ENCODE results near the gene WNT1.

WNT1 gene

DNA sequence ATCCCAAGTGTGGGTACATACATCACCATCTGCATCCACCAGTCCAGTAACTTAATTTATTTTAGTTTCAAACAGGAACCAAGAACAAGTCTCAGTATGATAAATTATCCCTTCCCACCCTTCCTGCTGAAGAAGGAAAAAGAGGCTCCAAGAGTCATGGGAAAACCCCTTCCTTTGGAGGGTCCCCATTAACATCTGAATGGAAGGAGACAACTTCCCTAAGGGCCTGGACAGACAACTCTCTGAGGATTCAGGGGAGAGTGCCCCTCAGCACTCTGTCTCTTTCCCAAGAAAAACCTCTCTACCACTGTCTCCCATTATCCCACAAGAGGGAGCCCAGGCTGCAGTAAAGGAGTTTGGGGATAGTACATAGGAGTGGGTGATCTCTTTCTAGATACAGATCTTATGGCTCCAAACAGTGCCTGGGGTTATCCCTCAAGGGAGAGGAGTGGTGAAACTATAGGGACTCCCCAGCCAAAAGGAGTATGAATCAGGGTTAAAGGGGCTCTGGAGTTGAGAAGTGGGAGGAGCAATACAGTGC, 12.8 kb upstream of the WNT1 start:
- peak; percentile 52 for DNase-seq

GRCh38 chr12:48966177-48966895, 11.8 kb upstream of the WNT1 start:
- no peak for DNase-seq

GRCh38 chr12:48967991-48968390, 10.1 kb upstream of the WNT1 start:
- DNase-seq: no peak

DNA sequence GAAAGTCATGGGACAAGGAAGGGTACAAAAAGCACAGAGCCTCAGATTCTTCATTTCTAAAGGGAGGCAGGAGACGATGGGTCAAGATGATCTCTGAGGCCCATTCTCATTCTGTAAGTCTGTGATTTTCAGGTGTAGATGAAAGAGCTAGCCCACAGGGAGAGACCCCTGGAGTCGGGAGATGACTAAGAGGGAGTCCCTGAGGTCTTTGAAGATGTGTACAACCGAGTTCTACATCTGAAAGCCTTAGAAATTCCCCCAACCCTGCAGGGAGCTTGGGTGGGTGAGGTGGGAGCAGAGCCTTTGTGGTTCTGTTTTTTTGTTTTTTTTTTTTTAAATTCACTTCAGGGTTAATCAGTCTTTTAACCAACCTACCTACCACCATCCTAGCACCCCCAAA, 9.7 kb upstream of the WNT1 start:
- DNase-seq: no peak

- no peak for DNase-seq
These were observed 8.9 kb upstream of the WNT1 start for GRCh38 chr12:48969160-48969771.

DNA sequence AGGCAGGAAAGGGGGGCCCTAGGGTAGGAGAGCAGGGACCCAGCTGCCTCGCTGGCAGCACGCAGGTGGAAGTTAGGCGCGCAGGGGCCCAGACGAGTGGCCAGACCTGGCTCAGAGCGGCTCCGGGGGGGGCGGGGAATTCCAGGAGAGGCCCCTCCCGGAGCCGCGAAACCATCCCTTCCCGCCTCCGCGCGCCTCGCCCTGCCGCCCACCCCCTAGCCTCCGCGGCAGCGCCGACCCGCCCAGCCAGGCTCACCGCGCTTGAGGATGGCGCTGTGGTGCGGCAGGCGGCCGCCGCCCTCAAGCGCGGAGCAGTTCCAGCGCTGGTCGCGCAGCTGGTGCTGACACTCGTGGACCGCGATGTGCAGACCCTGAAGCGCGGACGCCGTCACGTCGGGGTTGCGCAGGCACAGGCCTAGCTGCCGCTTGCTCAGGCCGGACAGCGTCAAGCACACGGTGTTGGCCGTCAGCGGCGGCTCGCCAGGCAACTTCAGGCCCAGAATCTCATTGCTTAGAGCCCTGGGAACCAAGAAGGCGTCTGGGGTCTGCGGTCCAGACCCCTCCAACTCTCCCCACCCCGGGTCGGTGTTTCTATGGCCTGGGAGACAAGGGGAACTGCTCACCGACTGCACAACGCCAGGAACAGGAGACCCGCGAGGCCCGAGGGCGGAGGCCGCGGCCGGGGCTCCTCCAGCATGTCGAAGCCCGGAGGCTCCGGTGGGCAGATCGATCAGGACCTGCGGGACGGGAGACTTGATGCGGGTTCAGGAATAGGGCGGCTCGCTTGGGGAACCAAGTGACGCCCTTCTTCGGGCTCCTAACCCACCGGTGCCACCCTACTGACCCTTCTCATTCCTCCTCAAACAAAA, 8.1 kb upstream of the WNT1 start:
- no peak for DNase-seq

- DNase-seq: no peak
These were observed 7.3 kb upstream of the WNT1 start for GRCh38 chr12:48970702-48971334.

GRCh38 chr12:48972213-48972951, 5.7 kb upstream of the WNT1 start:
- peak; percentile 57 for DNase-seq

DNA sequence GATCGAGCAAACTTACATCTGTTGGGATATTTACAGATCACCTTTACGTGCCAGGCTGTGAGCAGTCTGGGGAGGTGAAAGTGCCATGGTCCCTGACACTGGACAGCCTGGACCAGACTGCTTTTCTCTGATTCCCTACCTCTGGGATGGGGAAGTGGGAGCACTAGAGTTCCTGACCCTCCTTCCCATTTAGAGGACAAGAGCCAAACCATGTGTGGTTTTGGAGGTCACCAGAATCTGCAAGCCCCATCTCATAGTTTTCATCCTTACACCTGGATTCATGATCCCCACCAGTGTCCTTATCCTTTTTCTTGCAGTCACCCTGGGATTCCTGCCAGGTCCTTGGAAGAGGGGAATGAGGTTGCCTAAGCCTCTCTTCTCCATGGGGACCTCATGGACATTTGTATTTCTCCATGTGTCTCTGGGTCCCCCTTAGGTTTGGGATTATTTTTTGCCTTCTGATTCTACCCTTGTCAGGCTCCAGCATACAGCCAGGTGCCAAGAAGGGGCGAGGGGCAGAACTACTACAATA, 5.1 kb upstream of the WNT1 start:
- DNase-seq: no peak

GRCh38 chr12:48973531-48973930, 4.6 kb upstream of the WNT1 start:
- no peak for DNase-seq

GRCh38 chr12:48973941-48974673, 4.0 kb upstream of the WNT1 start:
- DNase-seq: peak; percentile 65

- DNase-seq: no peak
These were observed 536 bp upstream of the WNT1 start for GRCh38 chr12:48977290-48978281.

DNA sequence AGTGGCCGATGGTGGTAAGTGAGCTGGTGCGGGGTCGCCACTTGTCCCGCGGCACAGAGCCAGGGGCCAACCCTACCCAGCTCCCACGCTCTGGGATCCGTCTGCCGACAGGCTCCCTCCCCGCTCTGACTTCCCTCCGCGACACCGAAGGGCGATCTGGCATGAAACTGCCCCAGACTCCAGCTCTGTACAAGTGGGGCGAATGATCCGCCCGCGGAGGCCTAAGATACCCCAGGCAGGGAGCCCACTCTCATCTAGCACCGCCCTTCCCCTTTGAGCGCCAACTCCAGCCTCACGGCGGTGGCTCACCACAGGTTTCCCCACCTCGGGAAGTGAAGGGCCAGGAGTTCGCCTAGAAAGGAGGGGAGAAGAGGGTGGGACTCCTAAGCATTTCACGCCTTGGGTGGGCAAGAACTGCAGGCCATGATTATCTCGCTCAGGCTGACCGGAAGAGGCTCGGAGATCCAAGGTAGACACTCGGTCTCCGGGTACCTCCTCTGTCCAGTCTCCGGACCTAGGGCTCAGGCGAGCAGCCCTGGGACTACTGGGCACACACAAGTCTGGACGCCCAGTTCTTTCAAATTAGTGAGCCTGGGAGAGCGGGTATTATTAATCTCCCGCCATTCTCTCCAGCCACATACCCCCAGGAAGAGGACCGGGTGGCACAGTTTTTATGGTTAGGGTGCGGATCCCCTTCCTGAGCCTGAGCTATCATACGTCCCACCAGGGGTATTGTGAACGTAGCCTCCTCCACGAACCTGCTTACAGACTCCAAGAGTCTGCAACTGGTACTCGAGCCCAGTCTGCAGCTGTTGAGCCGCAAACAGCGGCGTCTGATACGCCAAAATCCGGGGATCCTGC, 849 bp downstream of the WNT1 start:
- DNase-seq: no peak

DNA sequence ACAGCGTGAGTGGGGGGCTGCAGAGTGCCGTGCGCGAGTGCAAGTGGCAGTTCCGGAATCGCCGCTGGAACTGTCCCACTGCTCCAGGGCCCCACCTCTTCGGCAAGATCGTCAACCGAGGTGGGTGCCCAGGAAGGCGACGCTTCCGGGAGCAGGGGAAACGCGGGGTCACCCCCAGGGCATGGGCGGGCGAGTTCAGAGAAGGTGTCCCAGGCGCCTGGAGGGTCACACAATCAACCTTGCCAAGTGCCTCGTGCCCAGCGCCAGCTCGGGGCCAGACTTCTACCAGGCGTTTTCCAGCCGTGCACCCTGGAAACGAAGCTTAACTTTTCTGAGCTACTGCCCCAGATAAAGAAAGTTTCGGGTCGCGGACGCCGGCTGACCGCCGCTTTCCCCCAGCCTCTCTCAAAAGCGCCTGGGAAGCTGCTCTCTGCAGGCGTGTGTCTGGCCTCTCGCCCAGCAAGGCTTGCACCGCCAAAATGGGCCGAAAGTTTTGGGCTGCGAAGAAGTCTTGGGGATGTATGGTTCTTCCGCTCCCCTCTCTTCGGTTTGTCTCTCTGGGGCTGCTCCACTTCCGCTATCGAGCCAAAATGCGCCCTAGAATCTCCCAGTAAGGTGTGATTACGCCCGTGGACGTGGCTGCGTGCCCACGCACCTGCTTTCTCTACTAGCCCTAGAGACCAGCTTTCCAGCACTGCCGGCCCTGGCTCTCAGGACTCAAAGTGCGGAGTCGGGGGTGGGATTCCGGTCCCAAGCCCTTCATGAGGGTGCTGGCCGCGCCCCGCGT, 1.7 kb downstream of the WNT1 start:
- DNase-seq: no peak

DNA sequence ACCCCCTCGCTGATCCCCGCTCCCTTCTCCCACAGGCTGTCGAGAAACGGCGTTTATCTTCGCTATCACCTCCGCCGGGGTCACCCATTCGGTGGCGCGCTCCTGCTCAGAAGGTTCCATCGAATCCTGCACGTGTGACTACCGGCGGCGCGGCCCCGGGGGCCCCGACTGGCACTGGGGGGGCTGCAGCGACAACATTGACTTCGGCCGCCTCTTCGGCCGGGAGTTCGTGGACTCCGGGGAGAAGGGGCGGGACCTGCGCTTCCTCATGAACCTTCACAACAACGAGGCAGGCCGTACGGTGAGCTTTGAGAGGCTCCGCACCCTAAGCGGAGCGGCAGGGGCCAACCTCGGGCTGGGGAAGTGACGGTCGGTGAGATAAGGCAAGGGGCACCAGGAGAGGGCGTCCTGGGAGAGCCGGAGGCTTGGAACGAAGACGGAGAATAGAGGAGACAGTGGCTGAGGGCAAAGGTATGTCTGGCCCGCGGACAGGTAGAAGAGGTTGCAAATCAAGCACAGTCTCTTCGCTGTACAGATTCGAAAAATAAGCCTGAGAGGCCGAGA, 2.3 kb downstream of the WNT1 start:
- no peak for DNase-seq

DNA sequence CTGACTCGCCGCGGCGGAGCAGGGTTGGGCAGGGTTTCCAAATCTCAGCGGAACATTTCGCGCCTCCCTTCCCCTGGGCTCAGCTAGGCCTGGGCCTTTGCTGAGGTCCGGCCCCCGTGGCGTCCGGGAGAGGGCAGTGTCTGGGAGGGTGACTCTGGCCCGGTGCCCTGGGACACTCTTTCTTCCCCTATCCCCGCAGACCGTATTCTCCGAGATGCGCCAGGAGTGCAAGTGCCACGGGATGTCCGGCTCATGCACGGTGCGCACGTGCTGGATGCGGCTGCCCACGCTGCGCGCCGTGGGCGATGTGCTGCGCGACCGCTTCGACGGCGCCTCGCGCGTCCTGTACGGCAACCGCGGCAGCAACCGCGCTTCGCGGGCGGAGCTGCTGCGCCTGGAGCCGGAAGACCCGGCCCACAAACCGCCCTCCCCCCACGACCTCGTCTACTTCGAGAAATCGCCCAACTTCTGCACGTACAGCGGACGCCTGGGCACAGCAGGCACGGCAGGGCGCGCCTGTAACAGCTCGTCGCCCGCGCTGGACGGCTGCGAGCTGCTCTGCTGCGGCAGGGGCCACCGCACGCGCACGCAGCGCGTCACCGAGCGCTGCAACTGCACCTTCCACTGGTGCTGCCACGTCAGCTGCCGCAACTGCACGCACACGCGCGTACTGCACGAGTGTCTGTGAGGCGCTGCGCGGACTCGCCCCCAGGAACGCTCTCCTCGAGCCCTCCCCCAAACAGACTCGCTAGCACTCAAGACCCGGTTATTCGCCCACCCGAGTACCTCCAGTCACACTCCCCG, 3.0 kb downstream of the WNT1 start:
- no peak for DNase-seq

DNA sequence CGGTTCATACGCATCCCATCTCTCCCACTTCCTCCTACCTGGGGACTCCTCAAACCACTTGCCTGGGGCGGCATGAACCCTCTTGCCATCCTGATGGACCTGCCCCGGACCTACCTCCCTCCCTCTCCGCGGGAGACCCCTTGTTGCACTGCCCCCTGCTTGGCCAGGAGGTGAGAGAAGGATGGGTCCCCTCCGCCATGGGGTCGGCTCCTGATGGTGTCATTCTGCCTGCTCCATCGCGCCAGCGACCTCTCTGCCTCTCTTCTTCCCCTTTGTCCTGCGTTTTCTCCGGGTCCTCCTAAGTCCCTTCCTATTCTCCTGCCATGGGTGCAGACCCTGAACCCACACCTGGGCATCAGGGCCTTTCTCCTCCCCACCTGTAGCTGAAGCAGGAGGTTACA, 3.6 kb downstream of the WNT1 start:
- no peak for DNase-seq

Data from fibroblast of upper back skin (primary cell).